ENCODE results near the gene DLG1.
"Not testable (repeated sequence)": the region's sequence is repeated elsewhere in the genome, so short reads cannot be mapped to it uniquely, and the experiment has no call there.

The DLG1 gene

GRCh38 chr3:197285557-197285956, 12.9 kb downstream of the DLG1 start:
- no peak for DNase-seq

GRCh38 chr3:197283045-197283444, 15.4 kb downstream of the DLG1 start:
- DNase-seq: no peak

- no peak for DNase-seq
These were observed 16.6 kb downstream of the DLG1 start for GRCh38 chr3:197281849-197282248.

- DNase-seq: no peak
These were observed 18.3 kb downstream of the DLG1 start for GRCh38 chr3:197280156-197280555.

GRCh38 chr3:197278933-197279332, 19.5 kb downstream of the DLG1 start:
- no peak for DNase-seq

- not testable (repeated sequence) for DNase-seq
These were observed 21.6 kb downstream of the DLG1 start for GRCh38 chr3:197276808-197277207.

GRCh38 chr3:197270558-197271317, 27.7 kb downstream of the DLG1 start:
- no peak for DNase-seq

- no peak for DNase-seq
These were observed 29.4 kb downstream of the DLG1 start for GRCh38 chr3:197269024-197269423.

- DNase-seq: no peak
These were observed 30.1 kb downstream of the DLG1 start for GRCh38 chr3:197268294-197268693.

GRCh38 chr3:197266331-197266730, 32.1 kb downstream of the DLG1 start:
- DNase-seq: no peak

- no peak for DNase-seq
These were observed 35.7 kb downstream of the DLG1 start for GRCh38 chr3:197262709-197263108.

GRCh38 chr3:197261164-197261509, 37.3 kb downstream of the DLG1 start:
- no peak for DNase-seq

GRCh38 chr3:197260491-197261163, 37.8 kb downstream of the DLG1 start:
- no peak for DNase-seq

GRCh38 chr3:197259096-197259495, 39.3 kb downstream of the DLG1 start:
- DNase-seq: no peak

GRCh38 chr3:197258168-197258755, 40.1 kb downstream of the DLG1 start:
- DNase-seq: no peak

GRCh38 chr3:197257711-197258110, 40.7 kb downstream of the DLG1 start:
- no peak for DNase-seq

- peak; percentile 64 for DNase-seq
These were observed 41.5 kb downstream of the DLG1 start for GRCh38 chr3:197256836-197257444.

GRCh38 chr3:197256104-197256503, 42.3 kb downstream of the DLG1 start:
- DNase-seq: no peak

- DNase-seq: no peak
These were observed 45.0 kb downstream of the DLG1 start for GRCh38 chr3:197253238-197253947.

GRCh38 chr3:197249542-197249941, 48.9 kb downstream of the DLG1 start:
- no peak for DNase-seq

- DNase-seq: no peak
These were observed 50.1 kb downstream of the DLG1 start for GRCh38 chr3:197248341-197248740.

GRCh38 chr3:197244751-197245150, 53.7 kb downstream of the DLG1 start:
- DNase-seq: no peak

GRCh38 chr3:197242784-197243432, 55.5 kb downstream of the DLG1 start:
- DNase-seq: no peak
